IPS-20b (cell line): ENCODE measurements around the gene ARID3C.

ENCODE experiments used
- H3K27ac ChIP-seq: one replicate; pipeline ENCODE4 v1.5.1; 2013; ENCODE audit warnings: low read length
- H3K27me3 ChIP-seq: 2 replicates; pipeline ENCODE4 v1.6.1; 2013; ENCODE audit warnings: mild to moderate bottlenecking, low read length, inconsistent platforms; ENCODE audit not compliant: insufficient read depth
- H3K36me3 ChIP-seq: 2 replicates; pipeline ENCODE4 v1.6.1; 2013; ENCODE audit warnings: low read depth, mild to moderate bottlenecking, inconsistent platforms, low read length, moderate library complexity; ENCODE audit not compliant: insufficient read depth
- H3K4me1 ChIP-seq: 2 replicates; pipeline ENCODE4 v1.6.1; 2013; ENCODE audit warnings: mild to moderate bottlenecking, control low read depth, inconsistent platforms, low read length, moderate library complexity; ENCODE audit not compliant: insufficient read depth
- H3K4me3 ChIP-seq: 2 replicates; pipeline ENCODE4 v1.5.1; 2013; ENCODE audit warnings: mild to moderate bottlenecking, low read length, inconsistent platforms
- H3K9ac ChIP-seq: 2 replicates; pipeline ENCODE4 v1.6.1; 2013; ENCODE audit warnings: low read depth, mild to moderate bottlenecking, inconsistent platforms, low read length, moderate library complexity
- H3K9me3 ChIP-seq: 2 replicates; pipeline ENCODE4 v1.6.1; 2013; ENCODE audit warnings: mild to moderate bottlenecking, low read depth, low read length, inconsistent platforms; ENCODE audit not compliant: insufficient read depth

Gene ARID3C

GRCh38 chr9:34662526-34663302, 33.8 kb upstream of the ARID3C start, which contains the start of gene CCL27:
TSS of gene CCL27 (minus strand) at chr9:34662657. CDS start at chr9:34662633, 24 bp downstream.
- Histone ChIP-seq H3K36me3 (no peaks in the 10 kb centered on the region; the same call in 1 of the 2 replicates), H3K9me3 (no peaks in the 10 kb centered on the region), H3K27me3 (peaks cover 3% of the 10 kb centered on the region; the same call in 1 of the 2 replicates), H3K4me3 (no peak within 1 kb of the TSS), H3K9ac (no peak within 1 kb of the TSS), H3K27ac (no peak within 1 kb of the TSS), H3K4me1 (no peaks in the 10 kb centered on the region; the same call in 1 of the 2 replicates)

GRCh38 chr9:34659592-34660253, 30.9 kb upstream of the ARID3C start:
- H3K4me3 ChIP-seq = no peak overlapping the region
- no peaks in the 10 kb centered on the region for H3K9me3 ChIP-seq
- no peak overlapping the region for H3K9ac ChIP-seq
- H3K27me3 ChIP-seq = peaks cover 3% of the 10 kb centered on the region; the same call in 1 of the 2 replicates
- no peak overlapping the region for H3K27ac ChIP-seq
- H3K36me3 ChIP-seq = no peaks in the 10 kb centered on the region
- no peaks in the 10 kb centered on the region; the same call in 1 of the 2 replicates for H3K4me1 ChIP-seq

GRCh38 chr9:34658461-34658860, 29.6 kb upstream of the ARID3C start:
- H3K36me3 ChIP-seq = no peaks in the 10 kb centered on the region
- H3K27ac ChIP-seq = no peak overlapping the region
- no peaks in the 10 kb centered on the region for H3K27me3 ChIP-seq
- no peak overlapping the region for H3K9ac ChIP-seq
- peaks cover under 1% of the 10 kb centered on the region; the same call in 1 of the 2 replicates for H3K4me1 ChIP-seq
- no peak overlapping the region for H3K4me3 ChIP-seq
- H3K9me3 ChIP-seq = no peaks in the 10 kb centered on the region

GRCh38 chr9:34656992-34657391, 28.1 kb upstream of the ARID3C start:
- H3K27ac ChIP-seq = no peak overlapping the region
- no peak overlapping the region for H3K9ac ChIP-seq
- H3K4me1 ChIP-seq = peaks cover 4% of the 10 kb centered on the region; the same call in 1 of the 2 replicates
- no peaks in the 10 kb centered on the region for H3K27me3 ChIP-seq
- H3K36me3 ChIP-seq = no peaks in the 10 kb centered on the region
- no peaks in the 10 kb centered on the region for H3K9me3 ChIP-seq
- H3K4me3 ChIP-seq = no peak overlapping the region

GRCh38 chr9:34655394-34655793, 26.5 kb upstream of the ARID3C start:
- H3K9me3 ChIP-seq = no peaks in the 10 kb centered on the region
- peaks cover under 1% of the 10 kb centered on the region; the same call in 1 of the 2 replicates for H3K36me3 ChIP-seq
- H3K27ac ChIP-seq = no peak overlapping the region
- H3K4me3 ChIP-seq = no peak overlapping the region
- no peak overlapping the region for H3K9ac ChIP-seq
- H3K4me1 ChIP-seq = peaks cover 9% of the 10 kb centered on the region; the same call in 1 of the 2 replicates
- H3K27me3 ChIP-seq = no peaks in the 10 kb centered on the region

GRCh38 chr9:34654323-34655051, 25.6 kb upstream of the ARID3C start:
- no peaks in the 10 kb centered on the region for H3K9me3 ChIP-seq
- no peak overlapping the region for H3K4me3 ChIP-seq
- H3K9ac ChIP-seq = no peak overlapping the region
- H3K27me3 ChIP-seq = no peaks in the 10 kb centered on the region
- peaks cover 9% of the 10 kb centered on the region; the same call in 1 of the 2 replicates for H3K4me1 ChIP-seq
- no peak overlapping the region for H3K27ac ChIP-seq
- peaks cover 10% of the 10 kb centered on the region for H3K36me3 ChIP-seq

- Histone ChIP-seq H3K27ac (no peak overlapping the region), H3K36me3 (peaks cover 21% of the 10 kb centered on the region), H3K27me3 (no peaks in the 10 kb centered on the region), H3K9ac (no peak overlapping the region), H3K9me3 (no peaks in the 10 kb centered on the region), H3K4me3 (no peak overlapping the region), H3K4me1 (peaks cover 9% of the 10 kb centered on the region; the same call in 1 of the 2 replicates)
Measured at GRCh38 chr9:34653151-34654072, 24.5 kb upstream of the ARID3C start.

- H3K9ac ChIP-seq = no peak overlapping the region
- H3K4me3 ChIP-seq = peak overlapping the region; percentile 66; the same call in 1 of the 2 replicates
- H3K27ac ChIP-seq = no peak overlapping the region
- peaks cover 26% of the 10 kb centered on the region for H3K36me3 ChIP-seq
- H3K4me1 ChIP-seq = peaks cover 9% of the 10 kb centered on the region; the same call in 1 of the 2 replicates
- H3K9me3 ChIP-seq = no peaks in the 10 kb centered on the region
- H3K27me3 ChIP-seq = no peaks in the 10 kb centered on the region
Measured at GRCh38 chr9:34652602-34653000, 23.7 kb upstream of the ARID3C start.

GRCh38 chr9:34651876-34652601, 23.2 kb upstream of the ARID3C start, which contains the start of gene IL11RA:
TSS of gene IL11RA (plus strand) at chr9:34652185. CDS start at chr9:34655218, 3,033 bp downstream.
- H3K27ac ChIP-seq = peak within 1 kb of the TSS; percentile 20
- H3K4me3 ChIP-seq = peak within 1 kb of the TSS; percentile 66
- no peaks in the 10 kb centered on the region for H3K27me3 ChIP-seq
- peak within 1 kb of the TSS; percentile 63; the same call in 1 of the 2 replicates for H3K9ac ChIP-seq
- no peaks in the 10 kb centered on the region for H3K9me3 ChIP-seq
- H3K36me3 ChIP-seq = peaks cover 26% of the 10 kb centered on the region
- H3K4me1 ChIP-seq = peaks cover 9% of the 10 kb centered on the region; the same call in 1 of the 2 replicates

- Histone ChIP-seq H3K4me1 (peaks cover 9% of the 10 kb centered on the region; the same call in 1 of the 2 replicates), H3K4me3 (peak overlapping the region; percentile 66), H3K36me3 (peaks cover 26% of the 10 kb centered on the region), H3K27me3 (no peaks in the 10 kb centered on the region), H3K9ac (peak overlapping the region; percentile 63; the same call in 1 of the 2 replicates), H3K9me3 (no peaks in the 10 kb centered on the region), H3K27ac (peak overlapping the region; percentile 20)
Measured at GRCh38 chr9:34651321-34651720, 22.5 kb upstream of the ARID3C start.
